ENCODE data around the gene C5orf52. TPM values are rescaled to one million over a fixed set of nuclear protein-coding genes. Genes with fewer than 3 reads are reported as not detected.
A peak's percentile ranks its signal among the peaks of the same experiment; 100 is the strongest.
"Not testable (repeated sequence)": the region's sequence is repeated elsewhere in the genome, so short reads cannot be mapped to it uniquely, and the experiment has no call there.

The C5orf52 gene
- total RNA-seq, 4 donors from 2014 or later, result not detected

DNA sequence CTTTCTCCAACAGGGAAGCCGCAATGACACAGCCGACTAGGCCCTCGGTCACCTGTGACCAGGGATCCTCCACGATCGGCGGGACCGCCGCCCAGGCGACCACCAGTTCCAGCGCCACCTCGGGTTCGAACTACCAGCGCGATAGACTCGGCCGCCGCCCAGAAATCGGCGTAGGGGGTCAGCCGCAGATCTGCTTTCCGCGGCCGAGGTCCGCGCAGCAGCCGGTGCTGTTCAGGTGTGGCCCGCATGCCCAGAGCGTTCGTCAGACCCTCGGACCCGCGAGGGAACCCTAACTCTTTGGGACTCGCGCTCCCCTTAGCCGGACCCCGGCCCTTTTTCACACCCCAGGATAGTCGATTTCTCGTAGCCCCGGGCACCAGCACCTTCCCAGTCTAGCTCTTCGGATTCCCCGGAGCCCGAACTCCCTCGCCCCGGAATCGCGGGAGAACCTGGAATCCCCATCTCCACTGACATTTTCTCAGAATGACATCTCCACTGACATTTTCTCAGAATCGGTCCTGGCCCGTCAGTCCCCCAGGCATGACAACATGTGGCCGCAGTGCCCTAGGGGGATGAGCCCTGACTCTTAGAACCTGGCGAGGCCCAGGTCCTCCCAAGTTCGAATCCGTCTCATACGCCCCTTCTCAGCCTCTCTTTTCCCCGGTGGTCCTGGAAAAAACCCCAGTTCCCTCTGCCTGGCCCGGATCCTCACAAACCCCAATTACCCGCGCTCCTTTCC is 428 bp downstream of the C5orf52 start:
- DNase-seq, result no peak
- Histone ChIP-seq H3K9me3 (no peaks in the 10 kb centered on the region), H3K27me3 (no peaks in the 10 kb centered on the region), H3K27ac (peak overlapping the region; percentile 70 to 85 (median 80)), H3K36me3 (no peaks in the 10 kb centered on the region), H3K4me3 (peak overlapping the region; percentile 50 to 70 (median 58)), H3K4me1 (peaks cover 0 to 23% (median 6%) of the 10 kb centered on the region in 4 donors)
- in situ Hi-C loops (cut with MboI; ENCODE audit: low pct_ligation_motif_present in 1 of 4, low pct_unique_long_range_greater_than_20kb in 1 of 4, low sequenced_read_pairs in 3 of 4) (no loop called here), intact Hi-C loops (cut with DNase I; ENCODE audit: low total_unique reads) (no loop called here)
- TF ChIP-seq POLR2A (IDR thresholded peaks at IDR 0.05) (no peak), EP300 (IDR thresholded peaks at IDR 0.05; ENCODE audit: low read depth) (no peak), POLR2AphosphoS5 (IDR thresholded peaks at IDR 0.05) (no peak)
- TF ChIP-seq, protein P1, sequence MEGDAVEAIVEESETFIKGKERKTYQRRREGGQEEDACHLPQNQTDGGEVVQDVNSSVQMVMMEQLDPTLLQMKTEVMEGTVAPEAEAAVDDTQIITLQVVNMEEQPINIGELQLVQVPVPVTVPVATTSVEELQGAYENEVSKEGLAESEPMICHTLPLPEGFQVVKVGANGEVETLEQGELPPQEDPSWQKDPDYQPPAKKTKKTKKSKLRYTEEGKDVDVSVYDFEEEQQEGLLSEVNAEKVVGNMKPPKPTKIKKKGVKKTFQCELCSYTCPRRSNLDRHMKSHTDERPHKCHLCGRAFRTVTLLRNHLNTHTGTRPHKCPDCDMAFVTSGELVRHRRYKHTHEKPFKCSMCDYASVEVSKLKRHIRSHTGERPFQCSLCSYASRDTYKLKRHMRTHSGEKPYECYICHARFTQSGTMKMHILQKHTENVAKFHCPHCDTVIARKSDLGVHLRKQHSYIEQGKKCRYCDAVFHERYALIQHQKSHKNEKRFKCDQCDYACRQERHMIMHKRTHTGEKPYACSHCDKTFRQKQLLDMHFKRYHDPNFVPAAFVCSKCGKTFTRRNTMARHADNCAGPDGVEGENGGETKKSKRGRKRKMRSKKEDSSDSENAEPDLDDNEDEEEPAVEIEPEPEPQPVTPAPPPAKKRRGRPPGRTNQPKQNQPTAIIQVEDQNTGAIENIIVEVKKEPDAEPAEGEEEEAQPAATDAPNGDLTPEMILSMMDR (IDR thresholded peaks at IDR 0.05), result no peak
- 43 to 67% methylated on average over 11 to 55 of the region's 57 CpGs for WGBS, 2 donors (ENCODE audit: low coverage in 1 of 2)

DNA sequence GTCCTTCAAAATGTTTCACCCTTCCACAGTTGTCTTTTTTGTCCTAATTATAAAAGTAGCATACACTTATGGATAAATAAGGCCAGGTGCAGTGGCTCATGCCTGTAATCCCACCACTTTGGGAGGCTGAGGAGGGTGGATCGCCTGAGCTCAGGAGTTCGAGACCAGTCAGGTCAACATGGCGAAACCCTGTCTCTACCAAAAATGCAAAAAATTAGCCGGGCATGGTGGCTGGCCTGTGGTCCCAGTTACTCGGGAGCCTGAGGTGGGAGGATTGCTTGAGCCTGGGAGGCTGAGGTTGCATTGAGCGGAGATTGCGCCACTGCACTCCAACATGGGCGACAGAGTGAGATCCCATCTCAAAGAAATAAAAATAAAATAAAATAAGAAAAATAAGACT is 1.6 kb downstream of the C5orf52 start:
- in situ Hi-C loops (cut with MboI; ENCODE audit: low pct_ligation_motif_present in 1 of 4, low pct_unique_long_range_greater_than_20kb in 1 of 4, low sequenced_read_pairs in 3 of 4), result no loop called here
- Histone ChIP-seq H3K9me3 (no peaks in the 10 kb centered on the region), H3K27ac (no peak overlapping the region), H3K27me3 (no peaks in the 10 kb centered on the region), H3K36me3 (no peaks in the 10 kb centered on the region), H3K4me3 (no peak overlapping the region), H3K4me1 (peaks cover 0 to 23% (median 6%) of the 10 kb centered on the region in 4 donors)
- no peak for TF ChIP-seq POLR2A (IDR thresholded peaks at IDR 0.05)
- TF ChIP-seq, protein P1 (IDR thresholded peaks at IDR 0.05), result no peak
- no peak for TF ChIP-seq EP300 (IDR thresholded peaks at IDR 0.05; ENCODE audit: low read depth)
- no peak for TF ChIP-seq POLR2AphosphoS5 (IDR thresholded peaks at IDR 0.05)
- no peak for DNase-seq
- intact Hi-C loops (cut with DNase I; ENCODE audit: low total_unique reads), result no loop called here
- WGBS, 2 donors (ENCODE audit: low coverage in 1 of 2), result 90 to 91% methylated on average over 7 to 8 of the region's 8 CpGs

DNA sequence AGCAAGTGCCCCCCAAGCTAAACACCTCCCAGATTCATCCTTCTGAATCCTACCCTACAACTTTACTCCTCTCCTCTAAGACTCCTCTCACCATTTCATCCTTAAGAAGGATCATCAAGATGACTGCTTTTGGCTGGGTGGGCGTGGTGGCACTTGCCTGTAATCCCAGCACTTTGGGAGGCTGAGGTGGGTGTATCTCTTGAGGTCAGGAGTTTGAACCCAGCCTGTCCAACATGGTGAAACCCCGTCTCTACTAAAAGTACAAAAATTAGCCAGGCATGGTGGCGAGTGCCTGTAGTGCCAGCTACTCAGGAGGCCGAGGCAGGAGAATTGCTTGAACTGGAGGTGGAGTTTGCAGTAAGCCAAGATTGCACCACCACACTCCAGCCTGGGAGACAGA is 3.0 kb downstream of the C5orf52 start:
- H3K4me3 ChIP-seq; DNase-seq; in situ Hi-C loops (cut with MboI; ENCODE audit: low pct_ligation_motif_present in 1 of 4, low pct_unique_long_range_greater_than_20kb in 1 of 4, low sequenced_read_pairs in 3 of 4); H3K9me3 ChIP-seq; intact Hi-C loops (cut with DNase I; ENCODE audit: low total_unique reads); H3K27me3 ChIP-seq; H3K36me3 ChIP-seq; H3K27ac ChIP-seq: not testable (repeated sequence)
- WGBS, 2 donors (ENCODE audit: low coverage in 1 of 2), result 93 to 94% methylated on average over 3 to 4 of the region's 4 CpGs
- peaks cover 0 to 19% (median 6%) of the 10 kb centered on the region in 4 donors for H3K4me1 ChIP-seq

DNA sequence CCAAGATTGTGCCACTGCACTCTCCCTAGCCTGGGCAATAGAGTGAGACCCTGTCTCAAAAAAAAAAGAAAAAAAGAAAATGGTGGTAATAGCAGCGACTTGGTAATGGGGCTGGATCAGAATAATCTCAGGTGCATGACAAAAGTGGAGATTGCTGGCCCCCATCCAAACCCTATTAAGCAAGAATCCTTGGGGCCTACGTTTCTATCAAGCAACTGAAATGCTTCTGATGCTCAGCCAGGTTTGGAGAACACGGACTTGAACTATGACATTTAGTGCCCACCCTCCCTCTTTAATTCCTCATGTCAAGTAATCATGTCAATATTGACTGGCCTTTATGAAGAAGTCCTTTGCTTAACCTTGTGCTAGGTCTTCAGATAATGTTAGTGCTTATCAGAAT is 6.6 kb downstream of the C5orf52 start:
- in situ Hi-C loops (cut with MboI; ENCODE audit: low pct_ligation_motif_present in 1 of 4, low pct_unique_long_range_greater_than_20kb in 1 of 4, low sequenced_read_pairs in 3 of 4), result no loop called here
- DNase-seq, result no peak
- H3K27ac ChIP-seq, result no peak overlapping the region
- H3K4me3 ChIP-seq, result no peak overlapping the region
- H3K27me3 ChIP-seq, result no peaks in the 10 kb centered on the region
- H3K9me3 ChIP-seq, result no peaks in the 10 kb centered on the region
- intact Hi-C loops (cut with DNase I; ENCODE audit: low total_unique reads), result no loop called here
- no peaks in the 10 kb centered on the region for H3K4me1 ChIP-seq
- 51 to 100% methylated on average over 1 to 3 of the region's 3 CpGs for WGBS, 2 donors (ENCODE audit: low coverage in 1 of 2)
- TF ChIP-seq, protein P1 (IDR thresholded peaks at IDR 0.05), result no peak
- TF ChIP-seq POLR2AphosphoS5 (IDR thresholded peaks at IDR 0.05) (no peak), POLR2A (IDR thresholded peaks at IDR 0.05) (no peak), EP300 (IDR thresholded peaks at IDR 0.05; ENCODE audit: low read depth) (no peak)
- no peaks in the 10 kb centered on the region for H3K36me3 ChIP-seq

DNA sequence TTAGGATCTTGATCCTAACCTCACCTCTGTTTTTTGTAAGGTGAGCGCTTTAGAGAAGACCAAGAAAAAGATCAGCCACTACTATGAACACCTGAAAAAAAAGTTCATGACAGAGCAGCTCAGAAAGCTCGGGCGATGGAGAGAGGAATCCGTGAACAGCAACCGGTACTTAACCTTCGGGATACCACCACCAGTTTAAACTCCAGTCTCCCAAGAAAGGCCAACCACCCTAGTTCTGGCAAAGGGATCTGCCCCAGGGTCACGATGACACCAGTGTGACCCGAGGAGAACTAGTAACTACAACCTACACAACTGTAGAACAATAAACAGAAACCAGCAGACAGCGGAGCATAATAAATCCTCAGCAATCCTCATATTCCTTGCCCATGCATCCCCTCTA is 8.5 kb downstream of the C5orf52 start:
- Histone ChIP-seq H3K4me1 (no peaks in the 10 kb centered on the region), H3K27me3 (no peaks in the 10 kb centered on the region), H3K4me3 (no peak overlapping the region), H3K9me3 (no peaks in the 10 kb centered on the region), H3K27ac (no peak overlapping the region), H3K36me3 (no peaks in the 10 kb centered on the region)
- intact Hi-C loops (cut with DNase I; ENCODE audit: low total_unique reads) (no loop called here), in situ Hi-C loops (cut with MboI; ENCODE audit: low pct_ligation_motif_present in 1 of 4, low pct_unique_long_range_greater_than_20kb in 1 of 4, low sequenced_read_pairs in 3 of 4) (no loop called here)
- DNase-seq, result no peak
- 95 to 98% methylated on average over 6 to 9 of the region's 9 CpGs for WGBS, 2 donors (ENCODE audit: low coverage in 1 of 2)
- TF ChIP-seq, protein P1 (IDR thresholded peaks at IDR 0.05), result no peak
- no peak for TF ChIP-seq POLR2A (IDR thresholded peaks at IDR 0.05)
- TF ChIP-seq POLR2AphosphoS5 (IDR thresholded peaks at IDR 0.05), result no peak
- TF ChIP-seq EP300 (IDR thresholded peaks at IDR 0.05; ENCODE audit: low read depth), result no peak

Measured in transverse colon (tissue), 4 donors.